ENCODE data around the gene GP2. TPM values are rescaled to one million over a fixed set of nuclear protein-coding genes. Genes with fewer than 3 reads are reported as not detected.
"Not testable (repeated sequence)": the region's sequence is repeated elsewhere in the genome, so short reads cannot be mapped to it uniquely, and the experiment has no call there.

Gene GP2
- total and polyA plus RNA-seq, 4 donors: 0.08 to 11.9 (median 0.88) TPM; not detected in 1

DNA sequence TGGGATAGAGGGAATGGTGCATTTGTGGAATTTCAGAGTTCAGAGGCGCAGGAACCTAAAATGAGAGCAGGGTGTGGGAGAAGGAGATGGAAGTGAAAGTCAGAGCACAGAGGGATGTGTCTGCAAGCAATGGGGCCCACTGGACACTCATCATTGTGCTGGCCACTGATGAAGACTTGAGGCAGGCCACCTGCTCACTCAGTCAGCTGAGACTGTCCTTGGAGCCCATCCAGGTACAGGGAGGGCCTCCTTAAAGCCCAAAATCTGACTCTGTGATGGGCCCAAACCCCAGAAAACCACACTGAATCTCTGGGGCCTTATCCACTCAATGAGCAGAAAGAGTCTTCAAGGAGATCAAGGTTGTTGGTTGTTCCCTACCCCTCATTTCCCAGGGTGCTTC lies 5.6 kb downstream of the GP2 start:
- TF ChIP-seq, protein P1, sequence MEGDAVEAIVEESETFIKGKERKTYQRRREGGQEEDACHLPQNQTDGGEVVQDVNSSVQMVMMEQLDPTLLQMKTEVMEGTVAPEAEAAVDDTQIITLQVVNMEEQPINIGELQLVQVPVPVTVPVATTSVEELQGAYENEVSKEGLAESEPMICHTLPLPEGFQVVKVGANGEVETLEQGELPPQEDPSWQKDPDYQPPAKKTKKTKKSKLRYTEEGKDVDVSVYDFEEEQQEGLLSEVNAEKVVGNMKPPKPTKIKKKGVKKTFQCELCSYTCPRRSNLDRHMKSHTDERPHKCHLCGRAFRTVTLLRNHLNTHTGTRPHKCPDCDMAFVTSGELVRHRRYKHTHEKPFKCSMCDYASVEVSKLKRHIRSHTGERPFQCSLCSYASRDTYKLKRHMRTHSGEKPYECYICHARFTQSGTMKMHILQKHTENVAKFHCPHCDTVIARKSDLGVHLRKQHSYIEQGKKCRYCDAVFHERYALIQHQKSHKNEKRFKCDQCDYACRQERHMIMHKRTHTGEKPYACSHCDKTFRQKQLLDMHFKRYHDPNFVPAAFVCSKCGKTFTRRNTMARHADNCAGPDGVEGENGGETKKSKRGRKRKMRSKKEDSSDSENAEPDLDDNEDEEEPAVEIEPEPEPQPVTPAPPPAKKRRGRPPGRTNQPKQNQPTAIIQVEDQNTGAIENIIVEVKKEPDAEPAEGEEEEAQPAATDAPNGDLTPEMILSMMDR (IDR thresholded peaks at IDR 0.05; ENCODE audit: control extremely low read depth, extremely low read depth): no peak
- Histone ChIP-seq H3K4me1 (ENCODE audit: control insufficient read depth in 5 of 5, insufficient read depth in 5 of 5, low read length in 5 of 5) (no peaks in the 10 kb centered on the region), H3K27ac (ENCODE audit: low read depth in 1 of 2, low read length in 1 of 2) (no peak overlapping the region), H3K36me3 (ENCODE audit: control insufficient read depth in 4 of 4, insufficient read depth in 4 of 4, low read length in 4 of 4) (no peaks in the 10 kb centered on the region), H3K4me3 (no peak overlapping the region), H3K9me3 (ENCODE audit: control insufficient read depth in 4 of 4, insufficient read depth in 3 of 4, low read length in 3 of 4) (peaks cover 0 to 3% (median 0%) of the 10 kb centered on the region in 4 donors), H3K9ac (ENCODE audit: insufficient read depth in 1 of 2, low read length in 2 of 2) (no peak overlapping the region), H3K27me3 (ENCODE audit: control insufficient read depth in 3 of 3, insufficient read depth in 3 of 3, low read length in 2 of 3) (peaks cover 0 to 9% (median 0%) of the 10 kb centered on the region in 3 donors)
- ATAC-seq (ENCODE audit: insufficient read depth, low FRiP score) (no peak), DNase-seq (no peak)
- WGBS, 2 donors: 81 to 85% methylated on average over 1 of the region's 1 CpG

DNA sequence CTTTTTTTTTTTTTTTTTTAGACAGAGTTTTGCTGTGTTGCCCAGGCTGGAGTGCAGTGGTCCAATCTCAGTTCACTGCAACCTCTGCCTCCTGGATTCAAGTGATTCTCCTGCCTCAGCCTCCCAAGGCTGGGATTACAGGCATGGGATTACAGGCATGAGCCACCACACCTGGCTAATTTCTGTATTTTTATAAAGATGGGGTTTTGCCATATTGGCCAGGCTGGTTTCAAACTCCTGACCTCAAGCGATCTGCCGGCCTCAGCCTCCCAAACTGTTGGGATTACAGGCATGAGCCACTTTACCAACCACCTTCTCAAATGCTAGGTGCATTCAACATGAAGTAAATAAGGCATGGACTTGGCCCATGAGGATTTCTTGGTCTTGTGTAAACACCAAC lies 6.3 kb downstream of the GP2 start:
- ATAC-seq (ENCODE audit: insufficient read depth, low FRiP score); H3K4me3 ChIP-seq; H3K36me3 ChIP-seq (ENCODE audit: control insufficient read depth in 4 of 4, insufficient read depth in 4 of 4, low read length in 4 of 4); H3K4me1 ChIP-seq (ENCODE audit: control insufficient read depth in 5 of 5, insufficient read depth in 5 of 5, low read length in 5 of 5); DNase-seq; H3K27me3 ChIP-seq (ENCODE audit: control insufficient read depth in 3 of 3, insufficient read depth in 3 of 3, low read length in 2 of 3); H3K9ac ChIP-seq (ENCODE audit: insufficient read depth in 1 of 2, low read length in 2 of 2); H3K9me3 ChIP-seq (ENCODE audit: control insufficient read depth in 4 of 4, insufficient read depth in 3 of 4, low read length in 3 of 4); H3K27ac ChIP-seq (ENCODE audit: low read depth in 1 of 2, low read length in 1 of 2): not testable (repeated sequence)
- 95 to 96% methylated on average over 2 of the region's 2 CpGs for WGBS, 2 donors

DNA sequence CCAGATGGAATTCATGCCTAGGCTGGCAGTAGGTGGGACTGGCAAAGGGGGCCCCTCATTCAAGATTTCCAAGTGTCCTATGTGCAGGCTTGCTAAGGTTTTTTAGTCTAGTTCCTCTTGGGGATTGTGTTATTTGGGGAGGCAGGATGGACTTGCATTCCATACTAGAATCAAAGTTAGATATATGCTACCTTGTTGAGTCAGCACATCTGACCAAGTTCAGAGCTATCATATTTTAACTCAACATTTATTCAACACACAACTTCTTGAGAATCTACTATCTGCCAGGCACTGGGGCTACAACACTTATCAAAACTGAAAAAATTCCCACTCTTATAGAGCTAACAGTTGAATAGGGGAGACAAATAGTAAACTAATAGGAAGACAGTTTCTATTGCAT lies 6.7 kb downstream of the GP2 start:
- H3K4me1 ChIP-seq (ENCODE audit: control insufficient read depth in 5 of 5, insufficient read depth in 5 of 5, low read length in 5 of 5): no peaks in the 10 kb centered on the region
- peaks cover 0 to 9% (median 0%) of the 10 kb centered on the region in 3 donors for H3K27me3 ChIP-seq (ENCODE audit: control insufficient read depth in 3 of 3, insufficient read depth in 3 of 3, low read length in 2 of 3)
- TF ChIP-seq, protein P1 (IDR thresholded peaks at IDR 0.05; ENCODE audit: control extremely low read depth, extremely low read depth): no peak
- no peak overlapping the region for H3K27ac ChIP-seq (ENCODE audit: low read depth in 1 of 2, low read length in 1 of 2)
- H3K9ac ChIP-seq (ENCODE audit: insufficient read depth in 1 of 2, low read length in 2 of 2): no peak overlapping the region
- ATAC-seq (ENCODE audit: insufficient read depth, low FRiP score): no peak
- H3K36me3 ChIP-seq (ENCODE audit: control insufficient read depth in 4 of 4, insufficient read depth in 4 of 4, low read length in 4 of 4): no peaks in the 10 kb centered on the region
- H3K4me3 ChIP-seq: no peak overlapping the region
- peaks cover 0 to 3% (median 0%) of the 10 kb centered on the region in 4 donors for H3K9me3 ChIP-seq (ENCODE audit: control insufficient read depth in 4 of 4, insufficient read depth in 3 of 4, low read length in 3 of 4)
- no peak for DNase-seq

DNA sequence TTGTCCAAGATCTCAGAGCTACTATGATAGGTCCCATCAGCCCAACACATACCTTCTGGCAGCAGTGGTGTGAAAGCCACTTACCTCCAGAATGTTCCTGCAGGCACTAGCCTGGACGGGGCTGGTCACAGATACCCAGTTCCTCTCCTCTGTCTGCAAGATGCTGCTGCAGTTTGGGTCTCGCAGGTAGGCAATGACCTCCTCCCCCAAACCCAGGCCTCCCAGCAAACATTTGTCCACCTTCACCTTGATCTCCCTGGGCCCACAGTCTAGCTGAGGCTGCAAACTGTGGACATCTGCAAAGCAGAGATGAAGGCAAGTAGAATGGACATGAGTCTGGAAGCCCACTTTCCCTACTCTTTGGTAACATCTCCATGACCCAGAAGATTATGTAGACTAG lies 7.1 kb downstream of the GP2 start:
- no peak for DNase-seq
- no peak for ATAC-seq (ENCODE audit: insufficient read depth, low FRiP score)
- WGBS, 2 donors: 81 to 92% methylated on average over 2 of the region's 2 CpGs
- H3K27me3 ChIP-seq (ENCODE audit: control insufficient read depth in 3 of 3, insufficient read depth in 3 of 3, low read length in 2 of 3): peaks cover 0 to 9% (median 0%) of the 10 kb centered on the region in 3 donors
- H3K27ac ChIP-seq (ENCODE audit: low read depth in 1 of 2, low read length in 1 of 2): no peak overlapping the region
- no peaks in the 10 kb centered on the region for H3K36me3 ChIP-seq (ENCODE audit: control insufficient read depth in 4 of 4, insufficient read depth in 4 of 4, low read length in 4 of 4)
- peaks cover 0 to 3% (median 0%) of the 10 kb centered on the region in 4 donors for H3K9me3 ChIP-seq (ENCODE audit: control insufficient read depth in 4 of 4, insufficient read depth in 3 of 4, low read length in 3 of 4)
- TF ChIP-seq, protein P1 (IDR thresholded peaks at IDR 0.05; ENCODE audit: control extremely low read depth, extremely low read depth): no peak
- H3K9ac ChIP-seq (ENCODE audit: insufficient read depth in 1 of 2, low read length in 2 of 2): no peak overlapping the region
- H3K4me3 ChIP-seq: no peak overlapping the region
- no peaks in the 10 kb centered on the region for H3K4me1 ChIP-seq (ENCODE audit: control insufficient read depth in 5 of 5, insufficient read depth in 5 of 5, low read length in 5 of 5)

Data from lung (tissue), 12 donors.